Ishikawa (cell line): ENCODE measurements around the gene CRAMP1.

Experiments
- CEBPB ChIP-seq: IDR thresholded peaks from 2 replicates; pipeline ENCODE4 v1.6.1; 2012
- CREB1 ChIP-seq: IDR thresholded peaks from 2 replicates; pipeline ENCODE4 v1.6.1; 2012; ENCODE audit warnings: low read depth
- EGR1 ChIP-seq: IDR thresholded peaks from 2 replicates; pipeline ENCODE4 v1.6.1; 2012
- EP300 ChIP-seq: IDR thresholded peaks from 2 replicates; pipeline ENCODE4 v1.6.1; 2012; ENCODE audit warnings: borderline replicate concordance
- FOXM1 ChIP-seq: IDR thresholded peaks from 2 replicates; pipeline ENCODE4 v1.6.1; 2012; ENCODE audit warnings: low read depth, borderline replicate concordance
- MAX ChIP-seq: IDR thresholded peaks from 2 replicates; pipeline ENCODE4 v1.6.1; 2012
- NFIC ChIP-seq: IDR thresholded peaks from 2 replicates; pipeline ENCODE4 v1.6.1; 2012
- RAD21 ChIP-seq: IDR thresholded peaks from 2 replicates; pipeline ENCODE4 v1.6.1; 2012; ENCODE audit warnings: low read depth
- TAF1 ChIP-seq: IDR thresholded peaks from 2 replicates; pipeline ENCODE4 v1.6.1; 2012; ENCODE audit warnings: low read depth, mild to moderate bottlenecking
- TCF12 ChIP-seq: IDR thresholded peaks from 2 replicates; pipeline ENCODE4 v1.6.1; 2012; ENCODE audit warnings: low read depth
- TEAD4 ChIP-seq: IDR thresholded peaks from 2 replicates; pipeline ENCODE4 v1.6.1; 2012
- USF1 ChIP-seq: IDR thresholded peaks from 2 replicates; pipeline ENCODE4 v1.6.1; 2012
- YY1 ChIP-seq: IDR thresholded peaks from 2 replicates; pipeline ENCODE4 v1.6.1; 2012; ENCODE audit warnings: low read depth
- ZBTB7A ChIP-seq: IDR thresholded peaks from 2 replicates; pipeline ENCODE4 v1.6.1; 2012; ENCODE audit warnings: low read depth
- TF ChIP-seq, protein P1 (sequence below): IDR thresholded peaks from 2 replicates; pipeline ENCODE4 v1.6.1; 2012; ENCODE audit warnings: low read depth, mild to moderate bottlenecking

Gene CRAMP1

GRCh38 chr16:1670371-1670770, 58.2 kb downstream of the CRAMP1 start:
- TF ChIP-seq, protein P1, sequence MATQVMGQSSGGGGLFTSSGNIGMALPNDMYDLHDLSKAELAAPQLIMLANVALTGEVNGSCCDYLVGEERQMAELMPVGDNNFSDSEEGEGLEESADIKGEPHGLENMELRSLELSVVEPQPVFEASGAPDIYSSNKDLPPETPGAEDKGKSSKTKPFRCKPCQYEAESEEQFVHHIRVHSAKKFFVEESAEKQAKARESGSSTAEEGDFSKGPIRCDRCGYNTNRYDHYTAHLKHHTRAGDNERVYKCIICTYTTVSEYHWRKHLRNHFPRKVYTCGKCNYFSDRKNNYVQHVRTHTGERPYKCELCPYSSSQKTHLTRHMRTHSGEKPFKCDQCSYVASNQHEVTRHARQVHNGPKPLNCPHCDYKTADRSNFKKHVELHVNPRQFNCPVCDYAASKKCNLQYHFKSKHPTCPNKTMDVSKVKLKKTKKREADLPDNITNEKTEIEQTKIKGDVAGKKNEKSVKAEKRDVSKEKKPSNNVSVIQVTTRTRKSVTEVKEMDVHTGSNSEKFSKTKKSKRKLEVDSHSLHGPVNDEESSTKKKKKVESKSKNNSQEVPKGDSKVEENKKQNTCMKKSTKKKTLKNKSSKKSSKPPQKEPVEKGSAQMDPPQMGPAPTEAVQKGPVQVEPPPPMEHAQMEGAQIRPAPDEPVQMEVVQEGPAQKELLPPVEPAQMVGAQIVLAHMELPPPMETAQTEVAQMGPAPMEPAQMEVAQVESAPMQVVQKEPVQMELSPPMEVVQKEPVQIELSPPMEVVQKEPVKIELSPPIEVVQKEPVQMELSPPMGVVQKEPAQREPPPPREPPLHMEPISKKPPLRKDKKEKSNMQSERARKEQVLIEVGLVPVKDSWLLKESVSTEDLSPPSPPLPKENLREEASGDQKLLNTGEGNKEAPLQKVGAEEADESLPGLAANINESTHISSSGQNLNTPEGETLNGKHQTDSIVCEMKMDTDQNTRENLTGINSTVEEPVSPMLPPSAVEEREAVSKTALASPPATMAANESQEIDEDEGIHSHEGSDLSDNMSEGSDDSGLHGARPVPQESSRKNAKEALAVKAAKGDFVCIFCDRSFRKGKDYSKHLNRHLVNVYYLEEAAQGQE = no peak
- TF ChIP-seq CEBPB (no peak), MAX (no peak), ZBTB7A (no peak), USF1 (no peak), YY1 (no peak), CREB1 (no peak), EP300 (no peak), TEAD4 (no peak), FOXM1 (no peak), NFIC (no peak), TAF1 (no peak), TCF12 (no peak), EGR1 (no peak), RAD21 (no peak)

GRCh38 chr16:1670866-1671265, 58.7 kb downstream of the CRAMP1 start:
- TF ChIP-seq USF1 (no peak), EP300 (no peak), TAF1 (no peak), NFIC (no peak), MAX (no peak), TEAD4 (no peak), ZBTB7A (no peak), YY1 (no peak), RAD21 (no peak), EGR1 (no peak), FOXM1 (no peak)
- TF ChIP-seq, protein P1 = no peak

GRCh38 chr16:1673424-1674151, 61.4 kb downstream of the CRAMP1 start:
- TF ChIP-seq MAX = no peak
- TF ChIP-seq EP300 = no peak
- TF ChIP-seq, protein P1 = no peak
- TF ChIP-seq YY1 = no peak
- no peak for TF ChIP-seq TEAD4
- no peak for TF ChIP-seq CREB1
- TF ChIP-seq NFIC = no peak
- TF ChIP-seq EGR1 = no peak

DNA sequence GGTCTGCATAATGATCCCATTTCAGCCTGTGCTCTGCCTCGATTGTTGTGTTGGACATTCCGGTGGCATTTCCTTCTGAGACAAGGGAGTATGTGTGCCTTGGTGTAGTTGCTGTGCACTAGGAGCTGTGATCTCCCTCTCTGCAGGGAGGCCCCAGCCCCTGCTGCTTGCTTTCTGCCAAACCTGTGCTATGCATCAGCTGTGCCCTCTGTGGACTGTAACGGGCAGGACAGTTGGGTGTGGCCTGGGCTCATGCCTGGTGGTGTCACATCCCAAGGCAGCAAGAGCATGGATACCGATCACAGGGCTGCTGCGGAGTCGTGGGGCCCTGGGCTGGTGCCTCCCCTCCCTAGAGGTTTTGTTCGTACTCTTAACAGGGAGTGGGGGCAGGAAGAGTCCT, 62.1 kb downstream of the CRAMP1 start:
- TF ChIP-seq, protein P1 = no peak
- TF ChIP-seq CREB1 (no peak), FOXM1 (no peak), TEAD4 (no peak), ZBTB7A (no peak), CEBPB (no peak), RAD21 (no peak), EGR1 (no peak), USF1 (no peak), YY1 (no peak), TAF1 (no peak), NFIC (no peak), MAX (no peak), EP300 (no peak)
